Suprapubic skin (tissue), 3 donors: ENCODE results near the gene BEST3.

Experiments used
- POLR2A ChIP-seq, 2 donors: fragments of 450-650 bp; IDR thresholded peaks; one replicate each; pipeline ENCODE4 v1.6.1; 2017; ENCODE audit warnings: antibody characterized with exemption in 2 of 2, mild to moderate bottlenecking in 2 of 2, moderate library complexity in 2 of 2
- TF ChIP-seq, protein P1 (sequence below), 2 donors: fragments of 200-600 bp in 1 of 2; fragments of 450-650 bp in 1 of 2; sonication (generic) in 1 of 2; IDR thresholded peaks; one replicate each; pipeline ENCODE4 v1.5.1; 2016 to 2019; ENCODE audit warnings: antibody characterized with exemption in 2 of 2, mild to moderate bottlenecking in 1 of 2, moderate library complexity in 1 of 2

DNA sequence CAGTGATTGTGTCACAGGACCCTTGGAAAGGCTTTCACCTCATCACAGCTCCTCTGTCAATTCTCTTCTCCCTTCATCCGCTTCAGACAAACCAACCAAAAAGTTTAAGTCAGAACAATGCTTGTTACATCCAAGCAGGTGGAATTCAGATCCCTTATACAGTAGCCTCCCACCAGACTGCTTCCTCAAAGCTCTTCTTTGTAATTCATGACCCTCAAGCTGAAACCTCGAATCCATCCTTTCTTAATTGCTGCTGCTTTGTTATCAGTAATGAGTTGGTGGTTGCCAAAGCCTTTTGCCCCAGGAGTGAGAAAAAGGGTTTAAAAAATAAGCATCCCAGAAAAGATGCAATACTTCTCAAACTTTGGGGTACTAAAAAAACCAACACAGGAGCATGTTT lies 9.5 kb downstream of the BEST3 start:
- TF ChIP-seq, protein P1, sequence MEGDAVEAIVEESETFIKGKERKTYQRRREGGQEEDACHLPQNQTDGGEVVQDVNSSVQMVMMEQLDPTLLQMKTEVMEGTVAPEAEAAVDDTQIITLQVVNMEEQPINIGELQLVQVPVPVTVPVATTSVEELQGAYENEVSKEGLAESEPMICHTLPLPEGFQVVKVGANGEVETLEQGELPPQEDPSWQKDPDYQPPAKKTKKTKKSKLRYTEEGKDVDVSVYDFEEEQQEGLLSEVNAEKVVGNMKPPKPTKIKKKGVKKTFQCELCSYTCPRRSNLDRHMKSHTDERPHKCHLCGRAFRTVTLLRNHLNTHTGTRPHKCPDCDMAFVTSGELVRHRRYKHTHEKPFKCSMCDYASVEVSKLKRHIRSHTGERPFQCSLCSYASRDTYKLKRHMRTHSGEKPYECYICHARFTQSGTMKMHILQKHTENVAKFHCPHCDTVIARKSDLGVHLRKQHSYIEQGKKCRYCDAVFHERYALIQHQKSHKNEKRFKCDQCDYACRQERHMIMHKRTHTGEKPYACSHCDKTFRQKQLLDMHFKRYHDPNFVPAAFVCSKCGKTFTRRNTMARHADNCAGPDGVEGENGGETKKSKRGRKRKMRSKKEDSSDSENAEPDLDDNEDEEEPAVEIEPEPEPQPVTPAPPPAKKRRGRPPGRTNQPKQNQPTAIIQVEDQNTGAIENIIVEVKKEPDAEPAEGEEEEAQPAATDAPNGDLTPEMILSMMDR (IDR thresholded peaks at IDR 0.05), result no peak
- TF ChIP-seq POLR2A (IDR thresholded peaks at IDR 0.05), result no peak
